Measurements from ENCODE around the gene FOXA2.

Gene FOXA2

DNA sequence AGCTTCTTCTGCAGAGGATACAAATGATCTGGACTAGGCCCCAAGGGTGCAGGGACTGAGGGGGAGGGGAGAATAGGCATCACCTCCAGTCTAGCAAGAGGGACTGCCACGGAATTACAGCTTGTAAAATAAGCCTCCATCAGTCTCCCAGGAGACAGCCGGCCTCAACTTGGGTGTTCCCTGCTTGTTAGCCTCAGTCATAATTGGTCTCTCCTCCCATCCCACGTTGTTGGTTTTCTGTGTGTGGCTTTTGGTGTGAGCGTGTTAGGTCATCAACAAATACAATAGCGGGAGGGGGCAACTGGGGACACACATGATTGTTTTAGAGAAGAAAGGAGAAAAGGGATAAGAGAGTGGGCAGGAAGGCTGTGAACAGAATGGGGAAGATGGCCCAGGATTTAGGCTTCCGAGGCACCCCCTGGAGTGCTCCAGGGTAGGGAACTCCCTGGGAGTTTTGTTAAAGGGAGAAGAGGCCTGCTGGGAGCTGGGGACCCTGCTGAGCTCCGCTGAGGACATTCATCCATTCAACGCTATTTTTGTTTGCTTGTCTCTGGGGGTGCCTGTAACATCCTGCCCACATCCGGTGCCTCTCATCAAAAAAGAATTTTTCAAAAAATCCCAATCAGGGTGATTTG, 9.2 kb downstream of the FOXA2 start:
- Histone ChIP-seq H3K4ac (ENCODE audit: low read depth, low read length) (no peak overlapping the region), H2AK5ac (ENCODE audit: low read length) (no peak overlapping the region), H2BK5ac (ENCODE audit: low read length) (peak overlapping the region; percentile 61), H3K4me1 (ENCODE audit: control insufficient read depth, low read depth, low read length) (peaks cover 13% of the 10 kb centered on the region), H3K23ac (ENCODE audit: low read length) (no peak overlapping the region), H3K27me3 (ENCODE audit: insufficient read depth, low read length, poor library complexity) (peaks cover 55% of the 10 kb centered on the region), H3K36me3 (ENCODE audit: control insufficient read depth, insufficient read depth, low read length) (no peaks in the 10 kb centered on the region), H3K4me3 (ENCODE audit: low read length) (no peak overlapping the region), H3K27ac (ENCODE audit: low read depth, low read length) (peak overlapping the region; percentile 70), H2BK15ac (replicated peaks; ENCODE audit: low read depth) (no peak overlapping the region), H3K79me1 (ENCODE audit: low read length) (no peaks in the 10 kb centered on the region), H4K5ac (ENCODE audit: low read length) (no peak overlapping the region), H3K79me2 (ENCODE audit: control insufficient read depth, insufficient read depth, low read length) (no peaks in the 10 kb centered on the region), H3K4me2 (ENCODE audit: low read length) (peak overlapping the region; percentile 23), H3K9ac (ENCODE audit: low read length) (no peak overlapping the region), H4K8ac (ENCODE audit: low read depth, low read length) (no peak overlapping the region), H3K18ac (ENCODE audit: low read length) (no peak overlapping the region), H3K56ac (ENCODE audit: low read length) (peak overlapping the region; percentile 29), H2BK120ac (ENCODE audit: low read depth, low read length) (no peak overlapping the region)
- DNase-seq, result peak; percentile 75
- WGBS (ENCODE audit: extremely low coverage, insufficient coverage, low lambda C conversion rate), result no CpG with 5 or more reads among the region's 9 CpGs

- no peak overlapping the region for H4K8ac ChIP-seq (ENCODE audit: low read depth, low read length)
- no peak overlapping the region for H3K4me3 ChIP-seq (ENCODE audit: low read length)
- peaks cover 51% of the 10 kb centered on the region for H3K27me3 ChIP-seq (ENCODE audit: insufficient read depth, low read length, poor library complexity)
- H2BK5ac ChIP-seq (ENCODE audit: low read length), result peak overlapping the region; percentile 61
- DNase-seq, result peak; percentile 88
- H3K79me2 ChIP-seq (ENCODE audit: control insufficient read depth, insufficient read depth, low read length), result no peaks in the 10 kb centered on the region
- peaks cover 13% of the 10 kb centered on the region for H3K4me1 ChIP-seq (ENCODE audit: control insufficient read depth, low read depth, low read length)
- no peak overlapping the region for H3K4ac ChIP-seq (ENCODE audit: low read depth, low read length)
- WGBS (ENCODE audit: extremely low coverage, insufficient coverage, low lambda C conversion rate), result no CpG with 5 or more reads among the region's 4 CpGs
- no peak overlapping the region for H2AK5ac ChIP-seq (ENCODE audit: low read length)
- peak overlapping the region; percentile 23 for H3K4me2 ChIP-seq (ENCODE audit: low read length)
- H3K27ac ChIP-seq (ENCODE audit: low read depth, low read length), result peak overlapping the region; percentile 70
- H2BK120ac ChIP-seq (ENCODE audit: low read depth, low read length), result no peak overlapping the region
- no peak overlapping the region for H3K18ac ChIP-seq (ENCODE audit: low read length)
- H3K9ac ChIP-seq (ENCODE audit: low read length), result no peak overlapping the region
- no peak overlapping the region for H2BK15ac ChIP-seq (replicated peaks; ENCODE audit: low read depth)
- no peaks in the 10 kb centered on the region for H3K79me1 ChIP-seq (ENCODE audit: low read length)
- H4K5ac ChIP-seq (ENCODE audit: low read length), result no peak overlapping the region
- no peaks in the 10 kb centered on the region for H3K36me3 ChIP-seq (ENCODE audit: control insufficient read depth, insufficient read depth, low read length)
- peak overlapping the region; percentile 29 for H3K56ac ChIP-seq (ENCODE audit: low read length)
- no peak overlapping the region for H3K23ac ChIP-seq (ENCODE audit: low read length)
Observed at GRCh38 chr20:22574545-22575086, 9.8 kb downstream of the FOXA2 start.

GRCh38 chr20:22572491-22572890, 11.9 kb downstream of the FOXA2 start:
- no peak overlapping the region for H3K4ac ChIP-seq (ENCODE audit: low read depth, low read length)
- no peak overlapping the region for H3K18ac ChIP-seq (ENCODE audit: low read length)
- H3K4me3 ChIP-seq (ENCODE audit: low read length), result no peak overlapping the region
- H3K36me3 ChIP-seq (ENCODE audit: control insufficient read depth, insufficient read depth, low read length), result no peaks in the 10 kb centered on the region
- H3K4me1 ChIP-seq (ENCODE audit: control insufficient read depth, low read depth, low read length), result peaks cover 13% of the 10 kb centered on the region
- no peak overlapping the region for H2AK5ac ChIP-seq (ENCODE audit: low read length)
- H3K27ac ChIP-seq (ENCODE audit: low read depth, low read length), result no peak overlapping the region
- H4K5ac ChIP-seq (ENCODE audit: low read length), result no peak overlapping the region
- no peak overlapping the region for H2BK5ac ChIP-seq (ENCODE audit: low read length)
- H3K79me1 ChIP-seq (ENCODE audit: low read length), result no peaks in the 10 kb centered on the region
- no peak for DNase-seq
- no peaks in the 10 kb centered on the region for H3K79me2 ChIP-seq (ENCODE audit: control insufficient read depth, insufficient read depth, low read length)
- H3K9ac ChIP-seq (ENCODE audit: low read length), result no peak overlapping the region
- H2BK15ac ChIP-seq (replicated peaks; ENCODE audit: low read depth), result no peak overlapping the region
- no peak overlapping the region for H2BK120ac ChIP-seq (ENCODE audit: low read depth, low read length)
- H3K56ac ChIP-seq (ENCODE audit: low read length), result no peak overlapping the region
- no peak overlapping the region for H4K8ac ChIP-seq (ENCODE audit: low read depth, low read length)
- H3K27me3 ChIP-seq (ENCODE audit: insufficient read depth, low read length, poor library complexity), result peaks cover 60% of the 10 kb centered on the region
- no CpG with 5 or more reads among the region's 6 CpGs for WGBS (ENCODE audit: extremely low coverage, insufficient coverage, low lambda C conversion rate)
- H3K23ac ChIP-seq (ENCODE audit: low read length), result no peak overlapping the region
- H3K4me2 ChIP-seq (ENCODE audit: low read length), result no peak overlapping the region

DNA sequence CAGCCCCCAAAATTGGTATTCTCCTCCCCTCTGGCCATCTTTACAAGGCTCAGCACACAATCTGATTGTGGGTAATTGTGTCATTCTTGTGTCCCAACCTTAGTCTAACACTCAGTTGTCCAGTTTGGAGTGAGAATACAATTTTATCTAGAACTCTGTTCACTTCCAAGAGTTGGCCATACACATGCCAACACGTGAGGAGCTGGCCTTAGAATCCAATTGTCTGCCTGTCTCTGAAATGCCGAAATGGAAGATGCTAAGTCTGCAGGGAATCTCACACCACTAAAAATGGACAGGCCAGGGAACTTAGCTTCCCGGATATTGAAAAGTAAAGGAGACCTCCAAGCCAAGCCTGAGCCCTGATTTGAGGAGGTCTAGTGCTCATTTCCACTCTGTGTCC, 12.3 kb downstream of the FOXA2 start:
- H3K23ac ChIP-seq (ENCODE audit: low read length), result no peak overlapping the region
- no peak overlapping the region for H3K27ac ChIP-seq (ENCODE audit: low read depth, low read length)
- no peak overlapping the region for H3K56ac ChIP-seq (ENCODE audit: low read length)
- no peak overlapping the region for H4K5ac ChIP-seq (ENCODE audit: low read length)
- H2BK5ac ChIP-seq (ENCODE audit: low read length), result no peak overlapping the region
- WGBS (ENCODE audit: extremely low coverage, insufficient coverage, low lambda C conversion rate), result no CpG with 5 or more reads among the region's 3 CpGs
- H3K4me3 ChIP-seq (ENCODE audit: low read length), result no peak overlapping the region
- no peak for DNase-seq
- no peaks in the 10 kb centered on the region for H3K79me2 ChIP-seq (ENCODE audit: control insufficient read depth, insufficient read depth, low read length)
- H3K27me3 ChIP-seq (ENCODE audit: insufficient read depth, low read length, poor library complexity), result peaks cover 59% of the 10 kb centered on the region
- no peaks in the 10 kb centered on the region for H3K36me3 ChIP-seq (ENCODE audit: control insufficient read depth, insufficient read depth, low read length)
- H3K4ac ChIP-seq (ENCODE audit: low read depth, low read length), result no peak overlapping the region
- no peak overlapping the region for H2BK15ac ChIP-seq (replicated peaks; ENCODE audit: low read depth)
- H3K79me1 ChIP-seq (ENCODE audit: low read length), result no peaks in the 10 kb centered on the region
- no peak overlapping the region for H2BK120ac ChIP-seq (ENCODE audit: low read depth, low read length)
- no peak overlapping the region for H3K4me2 ChIP-seq (ENCODE audit: low read length)
- no peak overlapping the region for H3K18ac ChIP-seq (ENCODE audit: low read length)
- no peak overlapping the region for H2AK5ac ChIP-seq (ENCODE audit: low read length)
- H3K9ac ChIP-seq (ENCODE audit: low read length), result no peak overlapping the region
- no peak overlapping the region for H4K8ac ChIP-seq (ENCODE audit: low read depth, low read length)
- peaks cover 13% of the 10 kb centered on the region for H3K4me1 ChIP-seq (ENCODE audit: control insufficient read depth, low read depth, low read length)

GRCh38 chr20:22569353-22569752, 15.0 kb downstream of the FOXA2 start:
- Histone ChIP-seq H3K79me2 (ENCODE audit: control insufficient read depth, insufficient read depth, low read length) (no peaks in the 10 kb centered on the region), H3K4me1 (ENCODE audit: control insufficient read depth, low read depth, low read length) (peaks cover 8% of the 10 kb centered on the region), H3K9ac (ENCODE audit: low read length) (no peak overlapping the region), H3K4me2 (ENCODE audit: low read length) (no peak overlapping the region), H2BK15ac (replicated peaks; ENCODE audit: low read depth) (no peak overlapping the region), H4K5ac (ENCODE audit: low read length) (no peak overlapping the region), H4K8ac (ENCODE audit: low read depth, low read length) (no peak overlapping the region), H3K27ac (ENCODE audit: low read depth, low read length) (no peak overlapping the region), H3K4ac (ENCODE audit: low read depth, low read length) (no peak overlapping the region), H2AK5ac (ENCODE audit: low read length) (no peak overlapping the region), H2BK5ac (ENCODE audit: low read length) (no peak overlapping the region), H3K18ac (ENCODE audit: low read length) (no peak overlapping the region), H3K4me3 (ENCODE audit: low read length) (no peak overlapping the region), H2BK120ac (ENCODE audit: low read depth, low read length) (no peak overlapping the region), H3K36me3 (ENCODE audit: control insufficient read depth, insufficient read depth, low read length) (no peaks in the 10 kb centered on the region), H3K23ac (ENCODE audit: low read length) (no peak overlapping the region), H3K79me1 (ENCODE audit: low read length) (no peaks in the 10 kb centered on the region), H3K56ac (ENCODE audit: low read length) (no peak overlapping the region), H3K27me3 (ENCODE audit: insufficient read depth, low read length, poor library complexity) (peaks cover 65% of the 10 kb centered on the region)
- no CpG with 5 or more reads among the region's 11 CpGs for WGBS (ENCODE audit: extremely low coverage, insufficient coverage, low lambda C conversion rate)
- no peak for DNase-seq

Data from mesendoderm (in vitro differentiated cells).